GM12865 (cell line): ENCODE results near the gene KDM7A.

Source experiments
- DNase-seq: peaks from one replicate; pipeline ENCODE4 v3.0.0; 2010; ENCODE audit warnings: low read depth
- H3K4me3 ChIP-seq: 2 replicates; pipeline ENCODE4 v1.5.1; 2011; ENCODE audit warnings: mild to moderate bottlenecking, low read depth, low read length, control low read depth
- TF ChIP-seq, protein P1 (sequence below): IDR thresholded peaks from 2 replicates; pipeline ENCODE4 v1.5.1; 2011; ENCODE audit warnings: low read length, control low read depth, low read depth, inconsistent platforms; ENCODE audit not compliant: insufficient read depth; ENCODE audit errors: missing control alignments

KDM7A gene

DNA sequence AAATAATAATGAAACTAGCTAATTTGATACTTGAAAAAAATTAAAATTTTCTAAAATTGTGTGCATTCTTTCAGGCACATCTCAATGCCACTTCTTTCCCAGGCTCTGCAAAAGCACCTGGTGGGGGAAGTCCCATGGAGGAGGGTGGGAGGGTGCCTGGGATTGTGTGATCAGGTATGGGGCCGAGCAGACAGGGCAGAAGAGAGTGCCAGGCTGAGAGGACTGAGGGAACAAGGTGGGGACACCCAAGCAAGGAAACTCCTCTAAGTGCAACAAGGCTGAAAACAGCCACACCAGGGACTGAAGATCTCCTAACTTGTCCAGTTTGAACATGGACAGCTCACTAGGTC is 127.8 kb downstream of the KDM7A start:
- no peak overlapping the region for H3K4me3 ChIP-seq
- DNase-seq = no peak
- TF ChIP-seq, protein P1, sequence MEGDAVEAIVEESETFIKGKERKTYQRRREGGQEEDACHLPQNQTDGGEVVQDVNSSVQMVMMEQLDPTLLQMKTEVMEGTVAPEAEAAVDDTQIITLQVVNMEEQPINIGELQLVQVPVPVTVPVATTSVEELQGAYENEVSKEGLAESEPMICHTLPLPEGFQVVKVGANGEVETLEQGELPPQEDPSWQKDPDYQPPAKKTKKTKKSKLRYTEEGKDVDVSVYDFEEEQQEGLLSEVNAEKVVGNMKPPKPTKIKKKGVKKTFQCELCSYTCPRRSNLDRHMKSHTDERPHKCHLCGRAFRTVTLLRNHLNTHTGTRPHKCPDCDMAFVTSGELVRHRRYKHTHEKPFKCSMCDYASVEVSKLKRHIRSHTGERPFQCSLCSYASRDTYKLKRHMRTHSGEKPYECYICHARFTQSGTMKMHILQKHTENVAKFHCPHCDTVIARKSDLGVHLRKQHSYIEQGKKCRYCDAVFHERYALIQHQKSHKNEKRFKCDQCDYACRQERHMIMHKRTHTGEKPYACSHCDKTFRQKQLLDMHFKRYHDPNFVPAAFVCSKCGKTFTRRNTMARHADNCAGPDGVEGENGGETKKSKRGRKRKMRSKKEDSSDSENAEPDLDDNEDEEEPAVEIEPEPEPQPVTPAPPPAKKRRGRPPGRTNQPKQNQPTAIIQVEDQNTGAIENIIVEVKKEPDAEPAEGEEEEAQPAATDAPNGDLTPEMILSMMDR = no peak

DNA sequence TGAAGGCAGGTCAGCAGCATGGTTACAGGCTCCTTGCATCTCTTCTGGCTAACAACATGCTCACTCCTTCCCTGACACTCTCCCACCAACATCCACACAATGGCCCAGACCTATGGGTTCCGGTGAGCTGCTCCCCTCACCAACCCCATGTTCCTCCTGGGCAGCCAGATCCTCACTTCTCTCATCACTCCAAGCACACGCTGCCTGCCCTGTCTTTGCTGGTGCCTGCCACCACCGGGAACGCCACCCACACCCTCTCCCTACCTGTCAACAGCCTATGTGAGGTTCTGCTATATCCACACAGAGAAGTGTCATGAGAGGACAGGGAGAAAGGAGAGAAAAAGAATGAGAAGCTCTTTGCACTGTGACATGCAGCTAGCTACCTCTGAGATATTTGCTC is 128.6 kb downstream of the KDM7A start:
- no peak for DNase-seq
- TF ChIP-seq, protein P1 = no peak
- H3K4me3 ChIP-seq = no peak overlapping the region

DNA sequence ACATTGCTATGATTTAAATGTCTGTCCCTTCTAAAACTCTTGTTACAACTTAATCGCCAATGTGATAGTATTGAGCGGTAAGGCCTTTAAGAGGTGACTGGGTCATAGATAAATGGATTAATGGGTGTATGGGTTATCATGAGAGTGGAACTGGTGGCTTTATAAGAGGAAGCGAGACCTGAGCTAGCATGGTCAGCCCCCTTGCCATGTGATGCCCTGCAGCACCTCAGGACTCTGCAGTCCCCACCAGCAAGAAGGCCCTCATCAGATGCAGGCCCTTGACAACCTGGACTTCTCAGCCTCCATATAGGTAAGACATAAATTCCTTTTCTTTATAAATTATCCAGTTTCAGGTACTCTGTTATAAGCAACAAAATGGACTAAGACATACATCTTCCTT is 129.6 kb downstream of the KDM7A start:
- TF ChIP-seq, protein P1 = no peak

DNA sequence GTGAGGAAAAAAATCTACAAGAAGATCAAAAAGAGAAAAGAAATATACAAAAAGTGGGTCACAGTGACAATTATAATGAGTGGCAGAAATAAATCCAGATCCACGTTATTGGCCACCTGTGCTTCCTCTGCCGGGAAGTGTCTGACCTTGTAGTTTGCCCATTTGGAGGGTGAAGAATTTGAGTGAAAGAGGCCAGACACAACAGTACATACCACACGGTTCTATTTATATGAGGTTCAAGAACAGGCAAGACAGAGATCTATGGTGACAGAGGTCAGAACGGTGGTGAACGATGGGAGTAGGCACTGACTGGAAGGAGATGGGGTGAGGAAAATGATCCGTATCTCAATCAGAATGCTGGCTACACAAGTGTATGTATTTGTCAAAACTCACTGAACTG is 131.1 kb downstream of the KDM7A start:
- TF ChIP-seq, protein P1 = no peak
- no peak for DNase-seq
- H3K4me3 ChIP-seq = no peak overlapping the region

More for the DNA sequence above, 129.6 kb downstream of the KDM7A start:
- no peak for DNase-seq
- no peak overlapping the region for H3K4me3 ChIP-seq

GRCh38 chr7:140044251-140044650 is 132.5 kb downstream of the KDM7A start:
- H3K4me3 ChIP-seq = no peak overlapping the region
- no peak for DNase-seq
- TF ChIP-seq, protein P1 = no peak

DNA sequence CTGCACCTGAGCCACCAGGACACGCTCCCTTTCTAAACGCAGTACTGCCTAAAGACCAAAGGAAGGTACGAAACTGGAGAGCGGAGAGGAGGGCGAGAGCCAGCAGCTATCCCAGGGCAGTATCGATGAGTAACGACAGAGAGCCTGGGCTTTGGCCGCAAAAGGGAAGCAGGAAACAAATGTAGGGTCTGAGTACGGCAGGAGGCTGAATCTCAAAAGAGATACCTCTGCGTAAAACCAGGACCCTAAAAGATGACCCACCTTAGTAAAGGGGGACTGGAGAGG is 134.5 kb downstream of the KDM7A start:
- TF ChIP-seq, protein P1 = no peak
- no peak for DNase-seq
- H3K4me3 ChIP-seq = no peak overlapping the region

DNA sequence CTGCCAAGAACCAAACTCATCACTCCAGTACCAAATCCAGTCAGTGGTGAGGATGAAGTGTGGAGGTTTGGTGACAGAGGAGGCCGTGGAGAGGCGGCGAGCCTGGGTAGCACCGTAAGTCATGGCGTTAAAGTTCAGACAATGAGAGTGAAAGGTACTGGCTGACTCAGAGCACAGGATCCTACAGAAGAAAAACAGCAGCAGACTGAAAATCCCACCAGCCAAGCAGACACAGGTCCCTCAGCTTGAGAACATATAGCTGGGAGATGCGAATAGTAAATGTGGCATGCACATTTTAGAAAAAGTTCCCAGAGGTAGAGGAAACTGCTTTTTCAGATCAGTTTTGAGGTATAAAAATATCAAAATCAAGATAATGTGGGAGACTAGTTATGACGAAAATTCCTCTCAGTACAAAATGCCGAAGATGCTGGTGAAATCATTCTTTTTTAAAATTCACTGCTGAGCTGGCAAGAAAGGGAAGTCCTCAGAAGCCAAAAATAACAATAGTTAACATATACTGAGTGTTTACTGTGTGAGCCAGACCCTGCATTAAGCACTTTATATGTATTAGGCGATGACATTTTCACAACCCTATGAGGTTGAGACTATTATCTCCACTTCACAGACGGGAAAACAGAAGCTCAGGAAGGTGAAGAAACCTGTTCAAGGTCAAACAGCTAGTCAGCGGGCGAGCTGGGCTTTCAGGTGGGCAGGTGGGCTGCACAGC is 135.0 kb downstream of the KDM7A start:
- H3K4me3 ChIP-seq = no peak overlapping the region
- TF ChIP-seq, protein P1 = no peak
- no peak for DNase-seq
